Jurkat, Clone E6-1 (cell line): Measurements from ENCODE around the gene NALCN.

ENCODE experiments used
- DNase-seq: peaks from one replicate; pipeline ENCODE4 v3.0.0-alpha.2; 2011; ENCODE audit warnings: low read depth, low spot score
- H3K4me3 ChIP-seq: 2 replicates; pipeline ENCODE4 v1.5.1; 2011; ENCODE audit warnings: mild to moderate bottlenecking, low read length, control low read depth, moderate library complexity

NALCN gene

GRCh38 chr13:101013245-101013644, 403.1 kb downstream of the NALCN start:
- no peak overlapping the region for H3K4me3 ChIP-seq
- DNase-seq, result no peak

- DNase-seq, result no peak
- H3K4me3 ChIP-seq, result no peak overlapping the region
Observed at GRCh38 chr13:101010100-101010499, 406.2 kb downstream of the NALCN start.

GRCh38 chr13:101007245-101007644, 409.1 kb downstream of the NALCN start:
- DNase-seq, result peak; percentile 2
- H3K4me3 ChIP-seq, result no peak overlapping the region
